ENCODE measurements around the gene LRRC1.

Gene LRRC1

GRCh38 chr6:53752440-53752839, 42.4 kb upstream of the LRRC1 start:
- POLR2A ChIA-PET = no interaction called here
- Histone ChIP-seq H3K4me3 (ENCODE audit: low read depth, low read length) (no peak overlapping the region), H3K9me3 (ENCODE audit: control insufficient read depth, insufficient read depth, low read depth, low read length) (no peaks in the 10 kb centered on the region), H3K36me3 (ENCODE audit: control insufficient read depth in 2 of 2, insufficient read depth in 1 of 2, low read length in 2 of 2) (no peaks in the 10 kb centered on the region), H3K4me1 (ENCODE audit: control insufficient read depth, insufficient read depth, low read length) (no peaks in the 10 kb centered on the region), H3K27ac (ENCODE audit: extremely low read depth, low read depth, low read length) (no peak overlapping the region)
- CTCF ChIA-PET = interaction anchor here (0.5 to 2.2 kb wide), 5 partner anchors 17 to 203 kb away, joined by 3 to 15 read pairs (median 3); partner anchors contain the start of gene LRRC1
- TF ChIP-seq HOXA7 (CRISPR knock-in tag; IDR thresholded peaks at IDR 0.05; ENCODE audit: borderline replicate concordance) = no peak
- TF ChIP-seq, protein P1, sequence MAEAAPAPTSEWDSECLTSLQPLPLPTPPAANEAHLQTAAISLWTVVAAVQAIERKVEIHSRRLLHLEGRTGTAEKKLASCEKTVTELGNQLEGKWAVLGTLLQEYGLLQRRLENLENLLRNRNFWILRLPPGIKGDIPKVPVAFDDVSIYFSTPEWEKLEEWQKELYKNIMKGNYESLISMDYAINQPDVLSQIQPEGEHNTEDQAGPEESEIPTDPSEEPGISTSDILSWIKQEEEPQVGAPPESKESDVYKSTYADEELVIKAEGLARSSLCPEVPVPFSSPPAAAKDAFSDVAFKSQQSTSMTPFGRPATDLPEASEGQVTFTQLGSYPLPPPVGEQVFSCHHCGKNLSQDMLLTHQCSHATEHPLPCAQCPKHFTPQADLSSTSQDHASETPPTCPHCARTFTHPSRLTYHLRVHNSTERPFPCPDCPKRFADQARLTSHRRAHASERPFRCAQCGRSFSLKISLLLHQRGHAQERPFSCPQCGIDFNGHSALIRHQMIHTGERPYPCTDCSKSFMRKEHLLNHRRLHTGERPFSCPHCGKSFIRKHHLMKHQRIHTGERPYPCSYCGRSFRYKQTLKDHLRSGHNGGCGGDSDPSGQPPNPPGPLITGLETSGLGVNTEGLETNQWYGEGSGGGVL (tag by site-specific recombination; IDR thresholded peaks at IDR 0.05) = no peak
- no peak for TF ChIP-seq ZNF776 (tag by site-specific recombination; IDR thresholded peaks at IDR 0.05; ENCODE audit: borderline replicate concordance)
- TF ChIP-seq PRDM6 (tag by site-specific recombination; IDR thresholded peaks at IDR 0.05) = no peak
- no peak for TF ChIP-seq ZNF302 (tag by site-specific recombination; IDR thresholded peaks at IDR 0.05; ENCODE audit: low read depth)
- TF ChIP-seq ZNF138 (tag by site-specific recombination; IDR thresholded peaks at IDR 0.05; ENCODE audit: borderline replicate concordance) = no peak
- no peak for TF ChIP-seq OVOL3 (tag by site-specific recombination; IDR thresholded peaks at IDR 0.05)
- no peak for TF ChIP-seq ZNF548 (tag by site-specific recombination; IDR thresholded peaks at IDR 0.05)
- no peak for TF ChIP-seq ZNF350 (tag by site-specific recombination; IDR thresholded peaks at IDR 0.05)
- TF ChIP-seq SCRT1 (tag by site-specific recombination; IDR thresholded peaks at IDR 0.05; ENCODE audit: borderline replicate concordance) = no peak
- no peak for TF ChIP-seq HOXD13 (CRISPR knock-in tag; IDR thresholded peaks at IDR 0.05; ENCODE audit: borderline replicate concordance)
- no peak for TF ChIP-seq ZNF785 (tag by site-specific recombination; IDR thresholded peaks at IDR 0.05)
- TF ChIP-seq ZFP37 (tag by site-specific recombination; IDR thresholded peaks at IDR 0.05) = no peak
- no peak for TF ChIP-seq ZNF184 (tag by site-specific recombination; IDR thresholded peaks at IDR 0.05)
- TF ChIP-seq ZBTB17 (tag by site-specific recombination; IDR thresholded peaks at IDR 0.05) = no peak
- TF ChIP-seq, protein P2, sequence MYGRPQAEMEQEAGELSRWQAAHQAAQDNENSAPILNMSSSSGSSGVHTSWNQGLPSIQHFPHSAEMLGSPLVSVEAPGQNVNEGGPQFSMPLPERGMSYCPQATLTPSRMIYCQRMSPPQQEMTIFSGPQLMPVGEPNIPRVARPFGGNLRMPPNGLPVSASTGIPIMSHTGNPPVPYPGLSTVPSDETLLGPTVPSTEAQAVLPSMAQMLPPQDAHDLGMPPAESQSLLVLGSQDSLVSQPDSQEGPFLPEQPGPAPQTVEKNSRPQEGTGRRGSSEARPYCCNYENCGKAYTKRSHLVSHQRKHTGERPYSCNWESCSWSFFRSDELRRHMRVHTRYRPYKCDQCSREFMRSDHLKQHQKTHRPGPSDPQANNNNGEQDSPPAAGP (tag by site-specific recombination; IDR thresholded peaks at IDR 0.05) = no peak
- no peak for TF ChIP-seq ZNF112 (tag by site-specific recombination; IDR thresholded peaks at IDR 0.05)
- TF ChIP-seq ZNF175 (tag by site-specific recombination; IDR thresholded peaks at IDR 0.05) = no peak
- TF ChIP-seq, protein P3, sequence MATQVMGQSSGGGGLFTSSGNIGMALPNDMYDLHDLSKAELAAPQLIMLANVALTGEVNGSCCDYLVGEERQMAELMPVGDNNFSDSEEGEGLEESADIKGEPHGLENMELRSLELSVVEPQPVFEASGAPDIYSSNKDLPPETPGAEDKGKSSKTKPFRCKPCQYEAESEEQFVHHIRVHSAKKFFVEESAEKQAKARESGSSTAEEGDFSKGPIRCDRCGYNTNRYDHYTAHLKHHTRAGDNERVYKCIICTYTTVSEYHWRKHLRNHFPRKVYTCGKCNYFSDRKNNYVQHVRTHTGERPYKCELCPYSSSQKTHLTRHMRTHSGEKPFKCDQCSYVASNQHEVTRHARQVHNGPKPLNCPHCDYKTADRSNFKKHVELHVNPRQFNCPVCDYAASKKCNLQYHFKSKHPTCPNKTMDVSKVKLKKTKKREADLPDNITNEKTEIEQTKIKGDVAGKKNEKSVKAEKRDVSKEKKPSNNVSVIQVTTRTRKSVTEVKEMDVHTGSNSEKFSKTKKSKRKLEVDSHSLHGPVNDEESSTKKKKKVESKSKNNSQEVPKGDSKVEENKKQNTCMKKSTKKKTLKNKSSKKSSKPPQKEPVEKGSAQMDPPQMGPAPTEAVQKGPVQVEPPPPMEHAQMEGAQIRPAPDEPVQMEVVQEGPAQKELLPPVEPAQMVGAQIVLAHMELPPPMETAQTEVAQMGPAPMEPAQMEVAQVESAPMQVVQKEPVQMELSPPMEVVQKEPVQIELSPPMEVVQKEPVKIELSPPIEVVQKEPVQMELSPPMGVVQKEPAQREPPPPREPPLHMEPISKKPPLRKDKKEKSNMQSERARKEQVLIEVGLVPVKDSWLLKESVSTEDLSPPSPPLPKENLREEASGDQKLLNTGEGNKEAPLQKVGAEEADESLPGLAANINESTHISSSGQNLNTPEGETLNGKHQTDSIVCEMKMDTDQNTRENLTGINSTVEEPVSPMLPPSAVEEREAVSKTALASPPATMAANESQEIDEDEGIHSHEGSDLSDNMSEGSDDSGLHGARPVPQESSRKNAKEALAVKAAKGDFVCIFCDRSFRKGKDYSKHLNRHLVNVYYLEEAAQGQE (tag by site-specific recombination; IDR thresholded peaks at IDR 0.05) = no peak

Data from HEK293 (cell line).